ENCODE measurements around the gene DMD. TPM values are rescaled to one million over a fixed set of nuclear protein-coding genes. Genes with fewer than 3 reads are reported as not detected.

Gene DMD
- total RNA-seq, 1 donor from 2014 or later: 2.5 TPM

GRCh38 chrX:31114858-31115257 is 2096.5 kb downstream of the DMD start:
- no peak for DNase-seq (ENCODE audit: low read depth)
- no peak for TF ChIP-seq CTCF (IDR thresholded peaks at IDR 0.05; ENCODE audit: insufficient read depth, low read length, poor library complexity, severe bottlenecking)

DNA sequence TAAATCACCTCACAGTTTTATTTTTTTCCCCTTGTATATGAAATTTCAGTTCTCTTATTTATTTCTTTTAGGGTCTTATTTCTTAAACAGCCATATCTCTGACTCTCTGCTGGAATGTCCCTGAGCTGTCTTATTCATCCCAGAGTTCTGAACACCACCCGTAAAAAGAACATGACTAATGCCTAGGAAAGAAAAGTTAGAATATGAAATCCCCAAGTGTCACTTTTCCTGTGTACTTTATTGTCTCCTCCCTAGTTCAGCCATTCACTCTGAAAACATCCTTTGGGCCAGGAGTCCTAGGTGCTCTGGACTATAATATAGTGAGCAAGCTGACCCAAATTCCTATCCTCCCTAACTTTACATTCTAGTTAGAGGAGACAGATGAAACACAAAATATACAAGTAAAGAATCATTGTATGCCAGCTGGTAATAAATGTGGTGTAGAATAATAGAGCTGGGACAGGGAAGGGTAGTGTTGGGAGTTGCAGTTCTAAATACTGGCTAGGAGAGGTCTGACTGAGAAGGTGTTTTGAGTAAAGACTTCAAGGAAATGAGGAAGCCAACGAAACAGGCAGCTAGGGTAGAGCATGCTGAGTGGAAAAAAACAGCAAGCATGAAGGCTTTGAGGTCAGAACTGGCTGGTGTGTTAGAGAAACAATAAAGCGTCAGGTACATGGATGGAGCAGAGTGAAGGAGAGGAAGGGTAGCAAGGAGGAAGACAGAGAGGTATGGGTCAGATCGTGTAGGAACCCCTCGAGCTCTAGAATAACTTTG is 2098.9 kb downstream of the DMD start:
- DNase-seq (ENCODE audit: low read depth): no peak
- no peaks in the 10 kb centered on the region for H3K27me3 ChIP-seq (ENCODE audit: control insufficient read depth, insufficient read depth, low read length)
- no peaks in the 10 kb centered on the region for H3K36me3 ChIP-seq (ENCODE audit: control insufficient read depth, insufficient read depth, low read length)
- TF ChIP-seq CTCF (IDR thresholded peaks at IDR 0.05; ENCODE audit: insufficient read depth, low read length, poor library complexity, severe bottlenecking): no peak
- H3K4me3 ChIP-seq (ENCODE audit: low read depth, low read length): no peak overlapping the region

More at GRCh38 chrX:31114858-31115257, 2096.5 kb downstream of the DMD start:
- H3K27me3 ChIP-seq (ENCODE audit: control insufficient read depth, insufficient read depth, low read length): no peaks in the 10 kb centered on the region
- H3K4me3 ChIP-seq (ENCODE audit: low read depth, low read length): no peak overlapping the region
- H3K36me3 ChIP-seq (ENCODE audit: control insufficient read depth, insufficient read depth, low read length): no peaks in the 10 kb centered on the region

DNA sequence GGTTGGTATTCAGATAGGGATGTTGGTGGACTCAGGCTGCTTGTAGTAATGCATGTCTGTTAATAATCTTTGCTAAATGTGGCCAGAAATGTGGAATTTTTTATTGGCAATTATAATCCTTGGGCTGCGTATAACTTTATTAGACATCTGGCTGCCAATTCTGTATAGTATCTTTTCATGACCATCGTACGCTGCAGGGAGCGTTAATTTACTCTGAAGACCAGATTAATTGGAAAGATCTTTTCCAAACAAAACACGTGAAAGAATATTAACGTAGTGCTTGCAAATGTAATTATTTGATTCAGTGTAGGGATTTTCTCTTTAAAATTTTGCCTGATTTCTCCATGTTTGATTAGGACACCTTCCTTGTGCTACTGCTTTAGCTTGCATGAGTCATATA is 2100.7 kb downstream of the DMD start:
- no peaks in the 10 kb centered on the region for H3K27me3 ChIP-seq (ENCODE audit: control insufficient read depth, insufficient read depth, low read length)
- no peak for DNase-seq (ENCODE audit: low read depth)
- no peak overlapping the region for H3K4me3 ChIP-seq (ENCODE audit: low read depth, low read length)
- no peak for TF ChIP-seq CTCF (IDR thresholded peaks at IDR 0.05; ENCODE audit: insufficient read depth, low read length, poor library complexity, severe bottlenecking)
- H3K36me3 ChIP-seq (ENCODE audit: control insufficient read depth, insufficient read depth, low read length): no peaks in the 10 kb centered on the region

GRCh38 chrX:31099536-31100090 is 2111.7 kb downstream of the DMD start:
- H3K4me3 ChIP-seq (ENCODE audit: low read depth, low read length): no peak overlapping the region
- no peak for TF ChIP-seq CTCF (IDR thresholded peaks at IDR 0.05; ENCODE audit: insufficient read depth, low read length, poor library complexity, severe bottlenecking)
- no peaks in the 10 kb centered on the region for H3K27me3 ChIP-seq (ENCODE audit: control insufficient read depth, insufficient read depth, low read length)
- H3K36me3 ChIP-seq (ENCODE audit: control insufficient read depth, insufficient read depth, low read length): no peaks in the 10 kb centered on the region
- no peak for DNase-seq (ENCODE audit: low read depth)

DNA sequence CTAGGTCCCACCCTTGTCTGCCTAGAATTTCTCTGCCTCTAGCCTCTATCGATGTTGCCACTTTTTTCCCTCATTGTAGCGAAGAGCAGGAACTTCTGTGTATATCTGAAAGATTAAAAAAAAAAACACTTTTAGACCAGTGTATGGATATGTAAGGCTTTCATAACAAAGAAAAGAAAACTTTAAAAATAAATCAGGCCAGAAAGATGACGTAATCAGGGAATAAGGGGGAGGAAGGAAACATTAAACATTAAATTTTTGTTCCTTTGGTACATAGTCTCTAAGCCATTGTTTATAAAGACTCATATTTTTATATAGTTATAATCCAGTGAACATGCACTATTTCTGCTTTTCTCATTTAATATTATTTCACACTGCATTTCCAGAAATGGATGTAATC is 2113.3 kb downstream of the DMD start:
- no peak overlapping the region for H3K4me3 ChIP-seq (ENCODE audit: low read depth, low read length)
- no peak for DNase-seq (ENCODE audit: low read depth)
- H3K36me3 ChIP-seq (ENCODE audit: control insufficient read depth, insufficient read depth, low read length): no peaks in the 10 kb centered on the region
- TF ChIP-seq CTCF (IDR thresholded peaks at IDR 0.05; ENCODE audit: insufficient read depth, low read length, poor library complexity, severe bottlenecking): no peak
- H3K27me3 ChIP-seq (ENCODE audit: control insufficient read depth, insufficient read depth, low read length): no peaks in the 10 kb centered on the region

DNA sequence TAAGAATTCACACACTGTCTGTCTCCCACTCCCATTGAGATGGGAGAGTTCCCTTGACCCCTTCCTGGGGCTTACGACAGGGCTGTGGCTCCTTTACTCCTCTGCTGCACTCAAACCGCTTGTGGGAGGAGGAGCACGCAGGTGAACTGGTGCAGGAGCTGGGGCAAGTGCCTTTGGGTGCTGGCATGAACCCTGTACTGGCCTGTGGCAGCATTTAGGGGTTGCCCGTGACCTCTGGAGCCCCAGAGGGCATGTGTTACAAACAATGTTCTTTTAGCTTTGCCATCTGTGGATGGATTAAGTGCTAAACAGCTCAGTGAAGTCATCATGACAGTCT is 2117.7 kb downstream of the DMD start:
- DNase-seq (ENCODE audit: low read depth): no peak
- Histone ChIP-seq H3K36me3 (ENCODE audit: control insufficient read depth, insufficient read depth, low read length) (no peaks in the 10 kb centered on the region), H3K4me3 (ENCODE audit: low read depth, low read length) (no peak overlapping the region), H3K27me3 (ENCODE audit: control insufficient read depth, insufficient read depth, low read length) (no peaks in the 10 kb centered on the region)
- no peak for TF ChIP-seq CTCF (IDR thresholded peaks at IDR 0.05; ENCODE audit: insufficient read depth, low read length, poor library complexity, severe bottlenecking)

Data from kidney epithelial cell (primary cell).